Duodenal mucosa (tissue), 2 donors: Measurements from ENCODE around the gene SHOC1.
"Not testable (repeated sequence)": the region's sequence is repeated elsewhere in the genome, so short reads cannot be mapped to it uniquely, and the experiment has no call there.

Experiments used
- H3K27ac ChIP-seq: one replicate; pipeline ENCODE4 v1.7.0; 2013; ENCODE audit warnings: low read depth, low read length
- H3K27me3 ChIP-seq, 2 donors: one replicate each; pipeline ENCODE4 v1.7.0; 2013; ENCODE audit warnings: low read length in 2 of 2, control low read depth in 1 of 2; ENCODE audit not compliant: insufficient read depth in 2 of 2, control insufficient read depth in 1 of 2
- H3K36me3 ChIP-seq, 2 donors: one replicate each; pipeline ENCODE4 v1.7.0; 2013; ENCODE audit warnings: low read length in 2 of 2, control low read depth in 1 of 2; ENCODE audit not compliant: insufficient read depth in 2 of 2, control insufficient read depth in 1 of 2
- H3K4me1 ChIP-seq, 2 donors: one replicate each; pipeline ENCODE4 v1.7.0; 2013; ENCODE audit warnings: low read length in 2 of 2, control low read depth in 1 of 2; ENCODE audit not compliant: insufficient read depth in 2 of 2, control insufficient read depth in 1 of 2
- H3K4me3 ChIP-seq, 2 donors: one replicate each; pipeline ENCODE4 v1.7.0; 2013; ENCODE audit warnings: low read length in 2 of 2, low read depth in 1 of 2
- H3K9ac ChIP-seq, 2 donors: one replicate each; pipeline ENCODE4 v1.7.0; 2013; ENCODE audit warnings: low read length in 2 of 2, low read depth in 1 of 2
- H3K9me3 ChIP-seq, 2 donors: one replicate each; pipeline ENCODE4 v1.7.0; 2013; ENCODE audit warnings: low read length in 2 of 2, control low read depth in 1 of 2; ENCODE audit not compliant: control insufficient read depth in 1 of 2

The SHOC1 gene

GRCh38 chr9:111806259-111806658, 11.5 kb upstream of the SHOC1 start:
- H3K9ac ChIP-seq: no peak overlapping the region
- no peaks in the 10 kb centered on the region for H3K4me1 ChIP-seq
- no peaks in the 10 kb centered on the region for H3K27me3 ChIP-seq
- H3K9me3 ChIP-seq: no peaks in the 10 kb centered on the region
- H3K36me3 ChIP-seq: no peaks in the 10 kb centered on the region
- no peak overlapping the region for H3K4me3 ChIP-seq
- no peak overlapping the region for H3K27ac ChIP-seq

- Histone ChIP-seq H3K36me3 (no peaks in the 10 kb centered on the region), H3K9ac (no peak overlapping the region), H3K27ac (no peak overlapping the region), H3K27me3 (no peaks in the 10 kb centered on the region), H3K4me1 (no peaks in the 10 kb centered on the region), H3K9me3 (no peaks in the 10 kb centered on the region), H3K4me3 (no peak overlapping the region)
Measured at GRCh38 chr9:111805830-111806241, 11.1 kb upstream of the SHOC1 start.

GRCh38 chr9:111805262-111805661, 10.5 kb upstream of the SHOC1 start:
- H3K27me3 ChIP-seq: no peaks in the 10 kb centered on the region
- no peak overlapping the region for H3K27ac ChIP-seq
- H3K9me3 ChIP-seq: no peaks in the 10 kb centered on the region
- H3K9ac ChIP-seq: no peak overlapping the region
- H3K36me3 ChIP-seq: no peaks in the 10 kb centered on the region
- no peak overlapping the region for H3K4me3 ChIP-seq
- no peaks in the 10 kb centered on the region for H3K4me1 ChIP-seq

GRCh38 chr9:111804636-111805035, 9.9 kb upstream of the SHOC1 start:
- Histone ChIP-seq H3K9me3 (no peaks in the 10 kb centered on the region), H3K9ac (no peak overlapping the region)

GRCh38 chr9:111803924-111804323, 9.2 kb upstream of the SHOC1 start:
- Histone ChIP-seq H3K36me3 (no peaks in the 10 kb centered on the region), H3K4me3 (no peak overlapping the region), H3K27me3 (no peaks in the 10 kb centered on the region), H3K4me1 (no peaks in the 10 kb centered on the region), H3K27ac (no peak overlapping the region), H3K9ac (no peak overlapping the region), H3K9me3 (no peaks in the 10 kb centered on the region)

More at GRCh38 chr9:111804636-111805035, 9.9 kb upstream of the SHOC1 start:
- H3K27me3 ChIP-seq: no peaks in the 10 kb centered on the region
- H3K36me3 ChIP-seq: no peaks in the 10 kb centered on the region
- no peak overlapping the region for H3K27ac ChIP-seq
- H3K4me1 ChIP-seq: no peaks in the 10 kb centered on the region
- H3K4me3 ChIP-seq: no peak overlapping the region

- Histone ChIP-seq H3K4me1 (no peaks in the 10 kb centered on the region), H3K36me3 (no peaks in the 10 kb centered on the region), H3K27me3 (no peaks in the 10 kb centered on the region), H3K9me3 (no peaks in the 10 kb centered on the region), H3K27ac (no peak overlapping the region), H3K9ac (no peak overlapping the region), H3K4me3 (no peak overlapping the region)
Measured at GRCh38 chr9:111799915-111800526, 5.3 kb upstream of the SHOC1 start.

- Histone ChIP-seq H3K9ac (no peak overlapping the region), H3K27ac (no peak overlapping the region), H3K4me3 (no peak overlapping the region), H3K36me3 (no peaks in the 10 kb centered on the region), H3K4me1 (no peaks in the 10 kb centered on the region), H3K27me3 (no peaks in the 10 kb centered on the region), H3K9me3 (peaks cover 0 to 2% of the 10 kb centered on the region in 2 donors)
Measured at GRCh38 chr9:111799506-111799905, 4.8 kb upstream of the SHOC1 start.

- Histone ChIP-seq H3K4me1 (no peaks in the 10 kb centered on the region), H3K4me3 (no peak overlapping the region), H3K36me3 (no peaks in the 10 kb centered on the region), H3K27ac (no peak overlapping the region), H3K27me3 (no peaks in the 10 kb centered on the region), H3K9ac (no peak overlapping the region), H3K9me3 (peaks cover 0 to 2% of the 10 kb centered on the region in 2 donors)
Measured at GRCh38 chr9:111798786-111799185, 4.0 kb upstream of the SHOC1 start.

- Histone ChIP-seq H3K36me3 (no peaks in the 10 kb centered on the region), H3K9me3 (peaks cover 0 to 2% of the 10 kb centered on the region in 2 donors), H3K4me3 (no peak overlapping the region), H3K4me1 (no peaks in the 10 kb centered on the region), H3K27ac (no peak overlapping the region), H3K9ac (no peak overlapping the region), H3K27me3 (no peaks in the 10 kb centered on the region)
Measured at GRCh38 chr9:111795557-111795839, 761 bp upstream of the SHOC1 start.

GRCh38 chr9:111791821-111792220, 2.9 kb downstream of the SHOC1 start:
- not testable (repeated sequence) for H3K36me3 ChIP-seq, H3K4me1 ChIP-seq, H3K4me3 ChIP-seq, H3K27me3 ChIP-seq, H3K27ac ChIP-seq, H3K9ac ChIP-seq, H3K9me3 ChIP-seq

GRCh38 chr9:111789881-111790280, 4.9 kb downstream of the SHOC1 start:
- Histone ChIP-seq H3K4me3 (no peak overlapping the region), H3K4me1 (no peaks in the 10 kb centered on the region), H3K36me3 (no peaks in the 10 kb centered on the region)

More at GRCh38 chr9:111789881-111790280, 4.9 kb downstream of the SHOC1 start:
- Histone ChIP-seq H3K27ac (no peak overlapping the region), H3K9me3 (peaks cover 5 to 9% of the 10 kb centered on the region in 2 donors), H3K27me3 (no peaks in the 10 kb centered on the region), H3K9ac (no peak overlapping the region)
